ENCODE results near the gene IGSF9B. TPM values are rescaled to one million over a fixed set of nuclear protein-coding genes. Genes with fewer than 3 reads are reported as not detected.

Gene IGSF9B
- total RNA-seq, 1 donor from 2014 or later: 209 TPM

DNA sequence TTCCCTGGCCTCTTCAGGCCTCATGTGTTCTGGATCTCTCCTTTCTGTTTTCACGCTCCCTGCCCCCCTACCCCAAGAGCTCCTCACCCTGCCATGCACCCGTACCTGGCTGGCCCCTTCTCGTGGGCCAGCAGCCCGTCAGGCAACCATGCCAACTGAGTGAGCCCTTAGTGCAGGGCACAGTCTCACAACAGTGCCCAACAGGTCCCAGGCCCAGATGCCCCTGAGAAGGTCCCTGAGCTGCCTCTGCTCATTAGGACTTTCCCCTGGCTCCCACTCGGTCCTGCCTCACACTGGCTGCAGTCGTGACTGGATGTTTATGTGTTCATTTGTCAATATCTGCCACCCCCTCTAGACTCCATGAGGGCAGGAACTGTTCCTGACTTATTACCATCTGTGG lies 44.8 kb upstream of the IGSF9B start:
- Mint-ChIP-seq H3K27me3 (ENCODE audit: unreplicated experiment) (peaks cover 5% of the 10 kb centered on the region), H3K27ac (ENCODE audit: unreplicated experiment) (no peak overlapping the region), H3K9me3 (ENCODE audit: unreplicated experiment) (peaks cover 2% of the 10 kb centered on the region), H3K4me3 (ENCODE audit: unreplicated experiment) (no peak overlapping the region), H3K36me3 (ENCODE audit: unreplicated experiment) (no peaks in the 10 kb centered on the region), H3K4me1 (ENCODE audit: low read depth, unreplicated experiment) (peaks cover 14% of the 10 kb centered on the region)
- no peak for DNase-seq
- TF ChIP-seq CTCF (IDR thresholded peaks at IDR 0.05; ENCODE audit: partially characterized antibody, unreplicated experiment): no peak

GRCh38 chr11:134001088-134001487 lies 44.3 kb upstream of the IGSF9B start:
- no peak for DNase-seq
- peaks cover 16% of the 10 kb centered on the region for H3K4me1 Mint-ChIP-seq (ENCODE audit: low read depth, unreplicated experiment)
- peaks cover 5% of the 10 kb centered on the region for H3K27me3 Mint-ChIP-seq (ENCODE audit: unreplicated experiment)
- H3K9me3 Mint-ChIP-seq (ENCODE audit: unreplicated experiment): peaks cover 2% of the 10 kb centered on the region
- no peak overlapping the region for H3K4me3 Mint-ChIP-seq (ENCODE audit: unreplicated experiment)
- no peak for TF ChIP-seq CTCF (IDR thresholded peaks at IDR 0.05; ENCODE audit: partially characterized antibody, unreplicated experiment)
- no peaks in the 10 kb centered on the region for H3K36me3 Mint-ChIP-seq (ENCODE audit: unreplicated experiment)
- no peak overlapping the region for H3K27ac Mint-ChIP-seq (ENCODE audit: unreplicated experiment)

DNA sequence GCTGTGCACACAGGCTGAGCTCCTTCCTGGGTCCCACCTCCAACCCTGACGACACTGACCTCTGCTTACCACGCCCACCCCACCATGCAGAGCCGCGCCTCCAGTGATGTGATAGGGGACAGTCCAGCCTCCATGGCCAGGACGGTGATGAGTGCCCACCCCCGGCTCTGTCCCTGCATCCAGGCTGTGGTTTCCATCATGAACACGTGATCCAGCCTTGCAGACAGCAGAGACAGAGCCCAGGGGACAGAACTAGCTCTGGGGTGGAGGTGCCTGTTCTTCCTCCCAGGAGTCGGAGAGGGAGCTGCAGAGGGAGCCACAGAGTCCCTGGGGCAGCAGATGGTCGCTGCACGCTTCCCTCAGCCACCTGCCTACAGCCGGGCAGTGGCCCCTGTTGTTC lies 42.6 kb upstream of the IGSF9B start:
- Mint-ChIP-seq H3K4me1 (ENCODE audit: low read depth, unreplicated experiment) (peaks cover 14% of the 10 kb centered on the region), H3K27me3 (ENCODE audit: unreplicated experiment) (peaks cover 5% of the 10 kb centered on the region), H3K27ac (ENCODE audit: unreplicated experiment) (no peak overlapping the region), H3K4me3 (ENCODE audit: unreplicated experiment) (no peak overlapping the region), H3K36me3 (ENCODE audit: unreplicated experiment) (no peaks in the 10 kb centered on the region), H3K9me3 (ENCODE audit: unreplicated experiment) (peaks cover 2% of the 10 kb centered on the region)
- no peak for TF ChIP-seq CTCF (IDR thresholded peaks at IDR 0.05; ENCODE audit: partially characterized antibody, unreplicated experiment)
- DNase-seq: no peak

DNA sequence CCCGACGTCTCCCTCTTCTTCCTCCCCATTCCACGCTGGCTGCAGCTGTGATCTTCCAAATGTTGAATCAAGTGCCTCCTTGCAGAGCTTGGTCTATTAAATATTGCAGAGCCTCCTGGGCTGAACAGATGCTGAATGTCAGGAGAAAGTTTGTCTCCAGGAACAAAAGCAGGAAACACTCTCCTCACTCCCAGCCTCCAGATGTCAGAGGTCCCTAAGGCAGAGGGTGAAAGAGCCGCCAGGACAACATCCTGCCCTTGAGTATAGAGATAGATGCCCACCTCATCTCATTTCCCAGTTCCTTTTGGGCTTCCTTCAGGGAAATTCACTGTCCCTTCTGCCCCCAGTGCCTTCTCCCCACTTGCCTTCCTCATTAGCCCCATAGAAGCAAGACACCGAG lies 40.8 kb upstream of the IGSF9B start:
- TF ChIP-seq CTCF (IDR thresholded peaks at IDR 0.05; ENCODE audit: partially characterized antibody, unreplicated experiment): no peak
- peaks cover 2% of the 10 kb centered on the region for H3K9me3 Mint-ChIP-seq (ENCODE audit: unreplicated experiment)

GRCh38 chr11:133996671-133997070 lies 39.9 kb upstream of the IGSF9B start:
- Mint-ChIP-seq H3K4me3 (ENCODE audit: unreplicated experiment) (no peak overlapping the region), H3K9me3 (ENCODE audit: unreplicated experiment) (peaks cover 5% of the 10 kb centered on the region), H3K36me3 (ENCODE audit: unreplicated experiment) (no peaks in the 10 kb centered on the region), H3K4me1 (ENCODE audit: low read depth, unreplicated experiment) (peaks cover 18% of the 10 kb centered on the region), H3K27ac (ENCODE audit: unreplicated experiment) (no peak overlapping the region), H3K27me3 (ENCODE audit: unreplicated experiment) (peaks cover 5% of the 10 kb centered on the region)
- DNase-seq: no peak
- no peak for TF ChIP-seq CTCF (IDR thresholded peaks at IDR 0.05; ENCODE audit: partially characterized antibody, unreplicated experiment)

More for the DNA sequence above, 40.8 kb upstream of the IGSF9B start:
- peaks cover 5% of the 10 kb centered on the region for H3K27me3 Mint-ChIP-seq (ENCODE audit: unreplicated experiment)
- H3K27ac Mint-ChIP-seq (ENCODE audit: unreplicated experiment): no peak overlapping the region
- no peak for DNase-seq
- no peak overlapping the region for H3K4me3 Mint-ChIP-seq (ENCODE audit: unreplicated experiment)
- H3K36me3 Mint-ChIP-seq (ENCODE audit: unreplicated experiment): no peaks in the 10 kb centered on the region
- peaks cover 13% of the 10 kb centered on the region for H3K4me1 Mint-ChIP-seq (ENCODE audit: low read depth, unreplicated experiment)
